ENCODE measurements around the gene DCDC1. TPM values are rescaled to one million over a fixed set of nuclear protein-coding genes. Genes with fewer than 3 reads are reported as not detected.

DCDC1 gene
- total and polyA plus RNA-seq, 12 donors, result 0.01 to 0.18 (median 0.09) TPM; not detected in 9

DNA sequence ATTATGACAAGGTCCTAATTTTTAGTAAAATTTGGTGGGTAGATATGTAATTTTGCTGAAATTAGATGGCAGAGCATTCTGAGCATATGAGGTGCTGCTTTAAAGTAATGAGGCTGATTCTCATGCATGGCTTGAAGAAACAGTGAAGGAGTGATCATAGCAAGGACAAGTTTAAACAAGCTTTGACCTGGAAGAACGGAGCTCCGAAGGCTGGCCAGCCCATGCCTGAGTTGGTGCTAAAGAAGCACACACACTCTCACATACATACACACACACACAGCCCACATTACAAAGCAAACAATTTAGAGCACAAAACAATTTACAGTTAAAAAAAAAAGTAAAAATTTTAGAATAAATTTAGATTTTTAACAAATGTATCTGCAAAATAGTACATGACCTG, 150.7 kb downstream of the DCDC1 start:
- Histone ChIP-seq H3K36me3 (no peaks in the 10 kb centered on the region), H3K27me3 (peaks cover 0 to 8% (median 0%) of the 10 kb centered on the region in 7 donors), H3K27ac (no peak overlapping the region), H3K4me3 (no peak overlapping the region), H3K9me3 (no peaks in the 10 kb centered on the region), H3K4me1 (no peaks in the 10 kb centered on the region)
- ATAC-seq, result no peak
- intact Hi-C loops (cut with DNase I), result no loop called here
- 71 to 78% methylated on average over 2 of the region's 2 CpGs for WGBS, 2 donors
- DNase-seq, result no peak
- TF ChIP-seq, protein P1, sequence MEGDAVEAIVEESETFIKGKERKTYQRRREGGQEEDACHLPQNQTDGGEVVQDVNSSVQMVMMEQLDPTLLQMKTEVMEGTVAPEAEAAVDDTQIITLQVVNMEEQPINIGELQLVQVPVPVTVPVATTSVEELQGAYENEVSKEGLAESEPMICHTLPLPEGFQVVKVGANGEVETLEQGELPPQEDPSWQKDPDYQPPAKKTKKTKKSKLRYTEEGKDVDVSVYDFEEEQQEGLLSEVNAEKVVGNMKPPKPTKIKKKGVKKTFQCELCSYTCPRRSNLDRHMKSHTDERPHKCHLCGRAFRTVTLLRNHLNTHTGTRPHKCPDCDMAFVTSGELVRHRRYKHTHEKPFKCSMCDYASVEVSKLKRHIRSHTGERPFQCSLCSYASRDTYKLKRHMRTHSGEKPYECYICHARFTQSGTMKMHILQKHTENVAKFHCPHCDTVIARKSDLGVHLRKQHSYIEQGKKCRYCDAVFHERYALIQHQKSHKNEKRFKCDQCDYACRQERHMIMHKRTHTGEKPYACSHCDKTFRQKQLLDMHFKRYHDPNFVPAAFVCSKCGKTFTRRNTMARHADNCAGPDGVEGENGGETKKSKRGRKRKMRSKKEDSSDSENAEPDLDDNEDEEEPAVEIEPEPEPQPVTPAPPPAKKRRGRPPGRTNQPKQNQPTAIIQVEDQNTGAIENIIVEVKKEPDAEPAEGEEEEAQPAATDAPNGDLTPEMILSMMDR (IDR thresholded peaks at IDR 0.05), result no peak

- H3K9me3 ChIP-seq, result no peaks in the 10 kb centered on the region
- TF ChIP-seq, protein P1 (IDR thresholded peaks at IDR 0.05), result no peak
- ATAC-seq, result no peak
These were observed 155.2 kb downstream of the DCDC1 start for GRCh38 chr11:31214372-31214771.

GRCh38 chr11:31199378-31199777, 170.2 kb downstream of the DCDC1 start:
- no peaks in the 10 kb centered on the region for H3K9me3 ChIP-seq
- H3K4me1 ChIP-seq, result no peaks in the 10 kb centered on the region
- peaks cover 0 to 5% (median 0%) of the 10 kb centered on the region in 7 donors for H3K27me3 ChIP-seq
- ATAC-seq (no peak), DNase-seq (no peak)
- H3K36me3 ChIP-seq, result no peaks in the 10 kb centered on the region
- TF ChIP-seq, protein P1 (IDR thresholded peaks at IDR 0.05), result no peak
- H3K27ac ChIP-seq, result no peak overlapping the region
- no peak overlapping the region for H3K4me3 ChIP-seq
- intact Hi-C loops (cut with DNase I), result no loop called here
- 45 to 49% methylated on average over 2 of the region's 2 CpGs for WGBS, 2 donors

More at GRCh38 chr11:31214372-31214771, 155.2 kb downstream of the DCDC1 start:
- Histone ChIP-seq H3K36me3 (no peaks in the 10 kb centered on the region), H3K4me1 (no peaks in the 10 kb centered on the region), H3K4me3 (no peak overlapping the region), H3K27me3 (peaks cover 0 to 8% (median 0%) of the 10 kb centered on the region in 7 donors), H3K27ac (no peak overlapping the region)
- intact Hi-C loops (cut with DNase I), result no loop called here
- no peak for DNase-seq
- 43% methylated on average over 1 of the region's 1 CpG for WGBS, 2 donors

- H3K4me3 ChIP-seq, result no peak overlapping the region
- H3K9me3 ChIP-seq, result peaks cover 0 to 43% (median 13%) of the 10 kb centered on the region in 11 donors
- DNase-seq (no peak), ATAC-seq (no peak)
- WGBS, 2 donors, result 79 to 85% methylated on average over 8 of the region's 8 CpGs
- intact Hi-C loops (cut with DNase I), result no loop called here
- H3K27ac ChIP-seq, result no peak overlapping the region
- H3K36me3 ChIP-seq, result no peaks in the 10 kb centered on the region
- H3K4me1 ChIP-seq, result no peaks in the 10 kb centered on the region
- H3K27me3 ChIP-seq, result no peaks in the 10 kb centered on the region
- TF ChIP-seq, protein P1 (IDR thresholded peaks at IDR 0.05), result no peak
These were observed 195.4 kb downstream of the DCDC1 start for GRCh38 chr11:31173926-31174680.

Measured in heart right ventricle (tissue), 16 donors.